OCI-LY1 (cell line): ENCODE results near the gene SP100.

Experiments used
- EZH2 ChIP-seq: fragments of 200-600 bp; sonication (generic), shearing (Covaris generic); IDR thresholded peaks from 2 replicates; pipeline ENCODE4 v1.8.0; 2017; ENCODE audit warnings: borderline replicate concordance, mixed run types, mild to moderate bottlenecking, antibody characterized with exemption, low read length, moderate library complexity, mixed read lengths
- TF ChIP-seq, protein P1 (sequence below): fragments of 200-600 bp; sonication (generic), shearing (Covaris generic); IDR thresholded peaks from 2 replicates; pipeline ENCODE4 v1.5.1; 2017; ENCODE audit warnings: mild to moderate bottlenecking, antibody characterized with exemption, low read length, moderate library complexity, mixed read lengths

- TF ChIP-seq, protein P1, sequence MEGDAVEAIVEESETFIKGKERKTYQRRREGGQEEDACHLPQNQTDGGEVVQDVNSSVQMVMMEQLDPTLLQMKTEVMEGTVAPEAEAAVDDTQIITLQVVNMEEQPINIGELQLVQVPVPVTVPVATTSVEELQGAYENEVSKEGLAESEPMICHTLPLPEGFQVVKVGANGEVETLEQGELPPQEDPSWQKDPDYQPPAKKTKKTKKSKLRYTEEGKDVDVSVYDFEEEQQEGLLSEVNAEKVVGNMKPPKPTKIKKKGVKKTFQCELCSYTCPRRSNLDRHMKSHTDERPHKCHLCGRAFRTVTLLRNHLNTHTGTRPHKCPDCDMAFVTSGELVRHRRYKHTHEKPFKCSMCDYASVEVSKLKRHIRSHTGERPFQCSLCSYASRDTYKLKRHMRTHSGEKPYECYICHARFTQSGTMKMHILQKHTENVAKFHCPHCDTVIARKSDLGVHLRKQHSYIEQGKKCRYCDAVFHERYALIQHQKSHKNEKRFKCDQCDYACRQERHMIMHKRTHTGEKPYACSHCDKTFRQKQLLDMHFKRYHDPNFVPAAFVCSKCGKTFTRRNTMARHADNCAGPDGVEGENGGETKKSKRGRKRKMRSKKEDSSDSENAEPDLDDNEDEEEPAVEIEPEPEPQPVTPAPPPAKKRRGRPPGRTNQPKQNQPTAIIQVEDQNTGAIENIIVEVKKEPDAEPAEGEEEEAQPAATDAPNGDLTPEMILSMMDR = no peak
- no peak for TF ChIP-seq EZH2
Measured at GRCh38 chr2:230475143-230475542, 59.1 kb downstream of the SP100 start.
